Measurements from ENCODE around the gene NEBL.

The NEBL gene

GRCh38 chr10:20877986-20878983 is 18.8 kb downstream of the NEBL start:
- Histone ChIP-seq H3K9me3 (no peaks in the 10 kb centered on the region), H3K27me3 (peaks cover 5% of the 10 kb centered on the region), H3K27ac (no peak overlapping the region), H3K4me3 (ENCODE audit: low read depth in 1 of 2, low read length in 1 of 2) (no peak overlapping the region), H3K4me1 (ENCODE audit: control insufficient read depth in 1 of 2, insufficient read depth in 1 of 2, low read depth in 1 of 2, low read length in 1 of 2) (no peaks in the 10 kb centered on the region), H3K36me3 (no peaks in the 10 kb centered on the region)
- TF ChIP-seq, protein P1, sequence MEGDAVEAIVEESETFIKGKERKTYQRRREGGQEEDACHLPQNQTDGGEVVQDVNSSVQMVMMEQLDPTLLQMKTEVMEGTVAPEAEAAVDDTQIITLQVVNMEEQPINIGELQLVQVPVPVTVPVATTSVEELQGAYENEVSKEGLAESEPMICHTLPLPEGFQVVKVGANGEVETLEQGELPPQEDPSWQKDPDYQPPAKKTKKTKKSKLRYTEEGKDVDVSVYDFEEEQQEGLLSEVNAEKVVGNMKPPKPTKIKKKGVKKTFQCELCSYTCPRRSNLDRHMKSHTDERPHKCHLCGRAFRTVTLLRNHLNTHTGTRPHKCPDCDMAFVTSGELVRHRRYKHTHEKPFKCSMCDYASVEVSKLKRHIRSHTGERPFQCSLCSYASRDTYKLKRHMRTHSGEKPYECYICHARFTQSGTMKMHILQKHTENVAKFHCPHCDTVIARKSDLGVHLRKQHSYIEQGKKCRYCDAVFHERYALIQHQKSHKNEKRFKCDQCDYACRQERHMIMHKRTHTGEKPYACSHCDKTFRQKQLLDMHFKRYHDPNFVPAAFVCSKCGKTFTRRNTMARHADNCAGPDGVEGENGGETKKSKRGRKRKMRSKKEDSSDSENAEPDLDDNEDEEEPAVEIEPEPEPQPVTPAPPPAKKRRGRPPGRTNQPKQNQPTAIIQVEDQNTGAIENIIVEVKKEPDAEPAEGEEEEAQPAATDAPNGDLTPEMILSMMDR (IDR thresholded peaks at IDR 0.05) = no peak

- Histone ChIP-seq H3K4me1 (ENCODE audit: control insufficient read depth in 1 of 2, insufficient read depth in 1 of 2, low read depth in 1 of 2, low read length in 1 of 2) (no peaks in the 10 kb centered on the region), H3K27me3 (peaks cover 5% of the 10 kb centered on the region), H3K9me3 (no peaks in the 10 kb centered on the region), H3K4me3 (ENCODE audit: low read depth in 1 of 2, low read length in 1 of 2) (no peak overlapping the region), H3K27ac (no peak overlapping the region), H3K36me3 (no peaks in the 10 kb centered on the region)
- TF ChIP-seq, protein P1 (IDR thresholded peaks at IDR 0.05) = no peak
Measured at GRCh38 chr10:20877554-20877953, 19.6 kb downstream of the NEBL start.

DNA sequence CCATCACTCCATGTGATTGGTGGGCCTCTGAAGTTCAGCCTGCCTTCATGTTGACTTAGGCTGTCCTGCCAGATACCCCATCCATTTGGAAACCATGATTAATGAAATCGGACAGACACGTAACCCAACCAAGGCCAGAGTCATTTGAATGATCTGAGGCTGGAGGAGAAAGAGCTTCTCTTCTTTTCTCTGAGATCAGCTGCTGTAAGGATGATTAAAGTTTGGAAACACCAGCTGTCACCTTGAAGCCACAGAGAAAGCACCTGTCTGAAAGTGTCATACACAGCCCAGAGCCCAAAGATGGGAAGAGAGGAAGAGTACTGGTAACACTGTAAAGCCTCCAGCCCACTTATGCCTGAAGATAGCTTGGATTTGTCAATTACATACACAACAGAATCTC is 22.9 kb downstream of the NEBL start:
- H3K36me3 ChIP-seq = no peaks in the 10 kb centered on the region
- TF ChIP-seq, protein P1 (IDR thresholded peaks at IDR 0.05) = no peak

GRCh38 chr10:20871970-20872369 is 25.1 kb downstream of the NEBL start:
- H3K9me3 ChIP-seq = no peaks in the 10 kb centered on the region
- H3K4me3 ChIP-seq (ENCODE audit: low read depth in 1 of 2, low read length in 1 of 2) = no peak overlapping the region
- no peaks in the 10 kb centered on the region for H3K4me1 ChIP-seq (ENCODE audit: control insufficient read depth in 1 of 2, insufficient read depth in 1 of 2, low read depth in 1 of 2, low read length in 1 of 2)
- H3K27me3 ChIP-seq = peaks cover 5% of the 10 kb centered on the region
- no peaks in the 10 kb centered on the region for H3K36me3 ChIP-seq
- H3K27ac ChIP-seq = no peak overlapping the region
- TF ChIP-seq, protein P1 (IDR thresholded peaks at IDR 0.05) = no peak

More for the DNA sequence above, 22.9 kb downstream of the NEBL start:
- H3K27me3 ChIP-seq = peaks cover 5% of the 10 kb centered on the region
- H3K4me1 ChIP-seq (ENCODE audit: control insufficient read depth in 1 of 2, insufficient read depth in 1 of 2, low read depth in 1 of 2, low read length in 1 of 2) = no peaks in the 10 kb centered on the region
- no peak overlapping the region for H3K4me3 ChIP-seq (ENCODE audit: low read depth in 1 of 2, low read length in 1 of 2)
- no peaks in the 10 kb centered on the region for H3K9me3 ChIP-seq
- H3K27ac ChIP-seq = no peak overlapping the region

DNA sequence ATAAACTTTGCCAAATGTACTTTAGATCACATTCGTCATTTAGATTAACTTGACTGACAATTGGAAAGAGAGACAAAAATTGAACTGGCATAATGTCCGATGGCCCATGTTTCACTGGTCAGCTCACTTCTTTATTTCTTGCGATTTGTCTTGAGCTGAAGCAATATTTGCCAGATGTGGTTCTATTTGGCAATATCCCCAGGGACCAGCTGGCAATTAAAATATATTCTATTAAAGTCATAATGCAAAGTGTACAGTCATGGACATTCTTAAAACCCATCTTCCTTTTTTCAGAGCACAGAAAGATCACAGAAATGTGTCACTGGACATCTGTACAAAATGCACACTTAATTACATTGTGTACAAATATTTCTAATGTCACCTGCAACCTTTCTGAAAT is 26.3 kb downstream of the NEBL start:
- no peaks in the 10 kb centered on the region for H3K36me3 ChIP-seq
- no peak overlapping the region for H3K27ac ChIP-seq
- peaks cover 5% of the 10 kb centered on the region for H3K27me3 ChIP-seq
- no peaks in the 10 kb centered on the region for H3K4me1 ChIP-seq (ENCODE audit: control insufficient read depth in 1 of 2, insufficient read depth in 1 of 2, low read depth in 1 of 2, low read length in 1 of 2)
- no peak overlapping the region for H3K4me3 ChIP-seq (ENCODE audit: low read depth in 1 of 2, low read length in 1 of 2)
- TF ChIP-seq, protein P1 (IDR thresholded peaks at IDR 0.05) = no peak
- no peaks in the 10 kb centered on the region for H3K9me3 ChIP-seq
